Small intestine (tissue), 7 donors: ENCODE results near the gene ERO1A. TPM values are rescaled to one million over a fixed set of nuclear protein-coding genes. Genes with fewer than 3 reads are reported as not detected.

Experiments
- DNase-seq, 2 donors: peaks; one replicate each; pipeline versions ENCODE4 v3.0.0 to v3.0.0-alpha.2; 2013
- FAIRE-seq: peaks from 2 replicates; lab custom pipeline; 2012; peaks lifted over from hg19 to GRCh38; lab: Jason Lieb, UNC
- H3K27ac ChIP-seq, 3 donors: one replicate each; pipeline ENCODE4 v1.5.1; 2013; ENCODE audit warnings: low read length in 2 of 3, mild to moderate bottlenecking in 2 of 3, control low read depth in 1 of 3, inconsistent platforms in 1 of 3, low read depth in 1 of 3, moderate library complexity in 1 of 3
- H3K27me3 ChIP-seq, 3 donors: one replicate each; pipeline ENCODE4 v1.6.1; 2013; ENCODE audit warnings: low read length in 3 of 3, inconsistent platforms in 1 of 3; ENCODE audit not compliant: control insufficient read depth in 3 of 3, insufficient read depth in 3 of 3
- H3K36me3 ChIP-seq, 3 donors: one replicate each; pipeline ENCODE4 v1.6.1; 2013; ENCODE audit warnings: low read length in 3 of 3, inconsistent platforms in 1 of 3, low read depth in 1 of 3, mild to moderate bottlenecking in 1 of 3, moderate library complexity in 1 of 3; ENCODE audit not compliant: control insufficient read depth in 3 of 3, insufficient read depth in 2 of 3
- H3K4me1 ChIP-seq, 3 donors: one replicate each; pipeline ENCODE4 v1.6.1; 2013; ENCODE audit warnings: low read length in 2 of 3, inconsistent platforms in 1 of 3, low read depth in 1 of 3, mild to moderate bottlenecking in 1 of 3, moderate library complexity in 1 of 3; ENCODE audit not compliant: control insufficient read depth in 3 of 3, insufficient read depth in 2 of 3
- H3K4me3 ChIP-seq, 3 donors: one replicate each; pipeline ENCODE4 v1.5.1; 2013; ENCODE audit warnings: low read length in 3 of 3, control low read depth in 1 of 3, inconsistent platforms in 1 of 3, low read depth in 1 of 3, mild to moderate bottlenecking in 1 of 3, moderate library complexity in 1 of 3
- H3K9me3 ChIP-seq, 2 donors: one replicate each; pipeline ENCODE4 v1.6.1; 2013; ENCODE audit warnings: low read depth in 1 of 2, low read length in 1 of 2; ENCODE audit not compliant: control insufficient read depth in 2 of 2, insufficient read depth in 1 of 2
- WGBS, 3 donors: extraction: QIAGEN DNeasy Blood & Tissue Kit; methylation state at CpG; one replicate each; pipeline ENCODE4 v1.1.7; 2013; 5-methylcytosine and 5-hydroxymethylcytosine counted together
- polyA plus RNA-seq, 4 donors: library from polyadenylated mRNA; stranded (reverse) in 3 of 4; unstranded in 1 of 4; fragments of 200-250 nt in 3 of 4; fragments of 120-200 nt in 1 of 4; gene quantifications; one replicate each; pipeline versions ENCODE4 v1.2.1 to v1.2.3, GENCODE V29; 2013
- donor health status: healthy with polysubstance abuse.
- donor health status: control.
- donor health status: control.
- donor health status: Bipolar disorder and iron deficiency.
- donor health status: healthy.

Gene ERO1A
- polyA plus RNA-seq, 4 donors, result 7.8 to 44.8 (median 14.3) TPM

DNA sequence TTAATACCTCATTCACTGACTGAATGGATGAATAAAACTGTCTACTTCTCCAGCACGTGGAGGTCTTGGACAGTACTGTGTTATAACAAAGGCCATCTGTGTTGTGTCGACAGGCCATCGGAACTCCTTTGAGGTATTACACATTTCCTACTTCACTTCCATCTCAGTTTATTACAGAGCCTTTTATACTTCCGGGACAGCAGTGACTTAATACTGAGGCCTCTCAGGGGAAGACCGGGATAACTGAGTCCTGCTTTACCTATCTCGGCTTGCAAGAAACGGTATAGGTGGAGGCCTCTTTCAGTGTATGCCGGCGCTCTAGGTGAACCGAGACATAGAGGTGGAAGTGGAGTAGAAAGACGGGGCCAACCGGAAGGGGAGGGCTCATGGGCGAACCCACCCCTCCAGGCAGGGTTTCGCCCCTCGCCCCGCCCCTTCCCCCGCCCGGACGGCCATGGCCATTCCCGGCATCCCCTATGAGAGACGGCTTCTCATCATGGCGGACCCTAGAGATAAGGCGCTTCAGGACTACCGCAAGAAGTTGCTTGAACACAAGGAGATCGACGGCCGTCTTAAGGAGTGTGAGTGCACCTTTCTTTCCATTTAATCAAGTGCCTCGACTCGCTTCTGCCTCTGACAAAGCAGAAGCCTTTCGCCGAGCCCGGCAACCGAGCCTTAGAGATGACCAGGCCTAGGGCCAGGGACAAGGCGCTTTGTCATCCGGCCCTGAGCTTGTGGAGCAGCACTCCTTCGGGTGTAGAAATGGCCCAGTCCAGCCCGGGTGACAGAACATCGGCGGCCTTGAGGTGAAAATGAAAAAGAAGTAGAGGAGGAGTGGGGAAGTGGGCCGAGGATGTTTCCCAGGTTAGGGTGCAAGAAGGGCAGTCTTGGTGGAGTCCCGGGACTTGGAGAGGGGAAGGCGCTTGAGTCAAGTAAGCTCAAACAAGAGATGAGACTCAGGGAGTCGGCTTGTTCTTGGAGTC is 11.7 kb upstream of the ERO1A start, which contains the start of gene PSMC6:
TSS of gene PSMC6 (plus strand) at position 477 of the 983 bp plus-strand sequence. CDS start at position 497, 20 bp downstream.
- 0 to 1% (median 0%) methylated on average over 43 of the region's 43 CpGs for WGBS, 3 donors
- no peaks in the 10 kb centered on the region for H3K27me3 ChIP-seq
- peak within 1 kb of the TSS; percentile 74 to 82 (median 76) for H3K4me3 ChIP-seq
- DNase-seq (peak; percentile 96 to 97), FAIRE-seq (no peak)
- peak within 1 kb of the TSS; percentile 90 to 97 (median 92) for H3K27ac ChIP-seq
- H3K36me3 ChIP-seq, result peaks cover 0 to 5% (median 4%) of the 10 kb centered on the region in 3 donors
- no peaks in the 10 kb centered on the region for H3K9me3 ChIP-seq
- H3K4me1 ChIP-seq, result peaks cover 0 to 12% (median 3%) of the 10 kb centered on the region in 3 donors

GRCh38 chr14:52706286-52706685 is 10.9 kb upstream of the ERO1A start:
- peaks cover 0 to 5% (median 4%) of the 10 kb centered on the region in 3 donors for H3K36me3 ChIP-seq
- 83 to 88% (median 85%) methylated on average over 5 of the region's 5 CpGs for WGBS, 3 donors
- DNase-seq (peak in 1 of 2 donors; percentile 21), FAIRE-seq (no peak)
- peaks cover 0 to 15% (median 3%) of the 10 kb centered on the region in 3 donors for H3K4me1 ChIP-seq
- peak overlapping the region in 1 of 3 donors; percentile 74 for H3K4me3 ChIP-seq
- peak overlapping the region; percentile 90 to 97 (median 92) for H3K27ac ChIP-seq
- no peaks in the 10 kb centered on the region for H3K9me3 ChIP-seq
- H3K27me3 ChIP-seq, result no peaks in the 10 kb centered on the region

DNA sequence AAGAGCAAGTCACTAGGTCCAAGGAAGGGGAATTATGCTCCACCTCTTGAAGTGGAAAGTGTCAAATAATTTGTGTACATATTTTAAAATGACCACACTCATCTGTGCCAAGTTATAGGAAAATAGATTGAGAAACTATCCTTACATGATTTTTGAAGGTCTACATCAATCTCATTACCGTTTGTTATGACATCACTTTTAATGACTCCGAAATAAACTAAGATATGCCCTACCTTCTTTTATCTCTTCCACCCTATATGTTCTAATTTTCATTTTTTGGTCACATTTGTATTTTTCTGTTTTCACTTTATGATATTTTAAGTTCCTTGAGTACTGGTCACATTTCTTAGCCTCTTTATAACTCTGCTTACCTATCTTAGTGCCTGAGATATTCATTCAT is 8.3 kb upstream of the ERO1A start:
- H3K27ac ChIP-seq, result peak overlapping the region in 1 of 3 donors; percentile 29
- H3K9me3 ChIP-seq, result no peaks in the 10 kb centered on the region
- H3K4me1 ChIP-seq, result peaks cover 0 to 24% (median 3%) of the 10 kb centered on the region in 3 donors
- DNase-seq (no peak), FAIRE-seq (no peak)
- no peak overlapping the region for H3K4me3 ChIP-seq
- H3K27me3 ChIP-seq, result no peaks in the 10 kb centered on the region
- no peaks in the 10 kb centered on the region for H3K36me3 ChIP-seq
- WGBS, 3 donors, result 82 to 95% (median 88%) methylated on average over 2 of the region's 2 CpGs

- Histone ChIP-seq H3K27ac (peak overlapping the region in 1 of 3 donors; percentile 29), H3K27me3 (no peaks in the 10 kb centered on the region), H3K9me3 (no peaks in the 10 kb centered on the region), H3K4me1 (peaks cover 0 to 21% (median 3%) of the 10 kb centered on the region in 3 donors), H3K36me3 (no peaks in the 10 kb centered on the region), H3K4me3 (no peak overlapping the region)
- no peak for FAIRE-seq
- 66 to 72% (median 68%) methylated on average over 3 of the region's 3 CpGs for WGBS, 3 donors
- DNase-seq, result peak; percentile 43 to 69
Observed at GRCh38 chr14:52703225-52703624, 7.9 kb upstream of the ERO1A start.

GRCh38 chr14:52701223-52701622 is 5.9 kb upstream of the ERO1A start:
- no peak for FAIRE-seq
- WGBS, 3 donors, result 34 to 61% (median 52%) methylated on average over 3 of the region's 3 CpGs
- Histone ChIP-seq H3K36me3 (no peaks in the 10 kb centered on the region), H3K4me3 (no peak overlapping the region), H3K9me3 (no peaks in the 10 kb centered on the region), H3K27me3 (no peaks in the 10 kb centered on the region), H3K27ac (peak overlapping the region; percentile 27 to 91 (median 83)), H3K4me1 (peaks cover 0 to 24% (median 1%) of the 10 kb centered on the region in 3 donors)
- DNase-seq, result no peak

DNA sequence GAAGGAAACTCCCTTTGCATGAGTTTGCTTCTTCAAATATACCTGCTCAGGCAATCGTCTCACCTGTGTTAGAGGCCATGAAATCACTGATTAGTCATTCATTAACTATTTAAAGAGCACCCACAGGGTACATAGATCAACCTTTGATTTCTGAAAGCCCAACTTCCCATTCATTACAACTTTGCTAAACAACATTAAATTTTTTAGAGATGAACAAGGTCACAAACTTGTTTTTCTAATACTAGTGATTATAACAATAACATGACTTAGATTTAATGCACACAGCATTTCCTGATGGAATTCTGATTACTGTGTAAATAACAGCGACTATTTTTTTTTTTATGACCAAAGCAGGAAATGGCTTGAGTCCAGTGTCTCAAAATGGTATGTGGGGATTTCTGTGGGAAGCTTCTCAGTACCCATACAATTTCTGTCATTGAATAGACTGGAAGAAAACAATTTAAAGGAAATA is 5.4 kb upstream of the ERO1A start:
- DNase-seq (peak; percentile 87), FAIRE-seq (peak; percentile 30)
- H3K27me3 ChIP-seq, result no peaks in the 10 kb centered on the region
- 9 to 22% (median 16%) methylated on average over 2 of the region's 2 CpGs for WGBS, 3 donors
- no peak overlapping the region for H3K4me3 ChIP-seq
- peak overlapping the region; percentile 27 to 91 (median 50) for H3K27ac ChIP-seq
- H3K9me3 ChIP-seq, result no peaks in the 10 kb centered on the region
- no peaks in the 10 kb centered on the region for H3K36me3 ChIP-seq
- H3K4me1 ChIP-seq, result peaks cover 0 to 25% (median 0%) of the 10 kb centered on the region in 3 donors

DNA sequence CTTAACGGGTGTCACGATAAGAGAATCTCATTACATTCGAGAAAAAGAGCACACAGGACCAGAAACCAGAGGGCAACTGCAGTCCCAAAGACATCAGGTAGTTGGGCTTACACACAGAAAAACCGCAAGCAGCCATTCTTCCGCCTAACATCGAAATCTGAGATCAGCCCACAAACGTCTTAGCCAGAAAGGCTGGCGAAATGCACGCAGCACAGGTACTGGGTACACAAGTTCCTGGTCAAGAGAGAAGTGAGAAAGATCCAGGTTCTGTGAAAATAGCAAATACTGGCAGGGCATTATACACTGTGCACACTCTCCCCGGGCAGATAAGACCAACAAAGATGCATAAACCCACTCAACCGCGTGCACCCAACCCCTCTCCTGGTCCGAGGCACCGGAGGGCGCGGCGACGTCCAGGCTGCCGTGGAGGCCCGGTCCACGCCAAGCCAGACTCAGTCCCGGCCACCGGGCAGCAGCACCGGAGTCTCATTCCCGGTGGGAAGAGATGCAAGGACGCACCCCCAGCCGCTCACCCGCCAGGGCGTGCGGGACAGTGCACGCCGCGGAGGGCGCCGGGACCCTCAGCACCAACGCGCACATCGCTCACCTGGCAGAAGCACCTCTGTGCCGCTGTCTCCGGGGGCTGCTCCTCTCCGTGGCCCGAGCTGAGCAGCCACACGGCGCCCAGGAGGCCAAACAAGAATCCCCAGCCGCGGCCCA is 437 bp downstream of the ERO1A start:
- H3K4me1 ChIP-seq, result peaks cover 3 to 26% (median 10%) of the 10 kb centered on the region in 3 donors
- FAIRE-seq, result no peak

DNA sequence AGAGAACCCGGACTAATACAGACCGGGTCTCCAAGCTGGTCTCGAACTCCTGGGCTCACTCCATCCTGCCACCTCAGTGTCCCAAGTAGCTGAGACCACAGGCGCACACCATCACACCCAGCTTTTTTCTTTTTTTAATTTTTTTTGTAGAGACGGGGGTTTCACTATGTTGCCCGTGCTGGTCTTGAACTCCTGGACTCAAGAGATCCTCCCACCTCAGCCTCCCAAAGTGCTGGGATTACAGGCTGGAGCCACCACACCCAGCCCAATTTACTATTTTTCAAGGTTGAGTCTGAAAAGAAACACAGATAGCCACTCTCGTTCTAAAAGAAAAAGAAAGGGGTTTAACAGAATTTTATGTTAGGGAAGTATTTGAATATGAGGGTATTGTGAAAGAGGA is 1.8 kb downstream of the ERO1A start:
- H3K9me3 ChIP-seq, result no peaks in the 10 kb centered on the region
- H3K27me3 ChIP-seq, result no peaks in the 10 kb centered on the region
- no peak for FAIRE-seq
- H3K4me1 ChIP-seq, result peaks cover 3 to 22% (median 10%) of the 10 kb centered on the region in 3 donors
- DNase-seq, result no peak
- H3K27ac ChIP-seq, result no peak overlapping the region
- peaks cover 0 to 7% (median 0%) of the 10 kb centered on the region in 3 donors for H3K36me3 ChIP-seq
- WGBS, 3 donors, result 81 to 88% (median 86%) methylated on average over 7 of the region's 7 CpGs
- no peak overlapping the region for H3K4me3 ChIP-seq

More for the DNA sequence above, 437 bp downstream of the ERO1A start:
- H3K36me3 ChIP-seq, result peaks cover 0 to 7% (median 0%) of the 10 kb centered on the region in 3 donors
- no peaks in the 10 kb centered on the region for H3K27me3 ChIP-seq
- DNase-seq, result peak in 1 of 2 donors; percentile 66
- peak overlapping the region; percentile 98 to 100 (median 98) for H3K27ac ChIP-seq
- H3K9me3 ChIP-seq, result no peaks in the 10 kb centered on the region
- 0 to 1% (median 0%) methylated on average over 40 to 46 of the region's 46 CpGs for WGBS, 3 donors
- peak overlapping the region; percentile 77 to 98 (median 77) for H3K4me3 ChIP-seq
